IMR-90 (cell line): ENCODE results near the gene AMACR. TPM values are rescaled to one million over a fixed set of nuclear protein-coding genes. Genes with fewer than 3 reads are reported as not detected.

Source experiments
- ATAC-seq: fragments of 200-7000 bp; cut with Tn5 transposase; 2 replicates; pipeline ENCODE4 v1.9.1; 2020; ENCODE audit warnings: low read depth, mild to moderate bottlenecking, moderate library complexity
- BruUV-seq: library from RNA; stranded (reverse); fragments of 400-500 nt; replicated peaks from 2 replicates; lab custom pipeline; 2021; lab: Mats Ljungman, UMichigan
- CTCF ChIA-PET: fragments of 300-600 bp; formaldehyde crosslinking; extraction: SDS; loops from one replicate; lab custom pipeline; 2021; ENCODE audit warnings: antibody characterized with exemption; lab: Yijun Ruan, JAX
- POLR2A ChIA-PET: fragments of 300-600 bp; sonication (Branson Sonifier 250); formaldehyde crosslinking; loops from one replicate; lab custom pipeline; 2022; ENCODE audit warnings: antibody characterized with exemption; ENCODE audit not compliant: unreplicated experiment; lab: Charles Lee
- DNase-seq: peaks from one replicate; pipeline ENCODE4 v3.0.0; 2013
- H2AFZ ChIP-seq: replicated peaks from 2 replicates; pipeline ENCODE3; 2013; ENCODE audit warnings: low read length, mild to moderate bottlenecking; ENCODE audit not compliant: poor library complexity
- H2AK5ac ChIP-seq: 2 replicates; pipeline ENCODE4 v1.6.1; 2013; ENCODE audit warnings: low read depth, low read length, inconsistent platforms
- H2AK9ac ChIP-seq: replicated peaks from 2 replicates; pipeline ENCODE3; 2013; ENCODE audit warnings: mild to moderate bottlenecking, low read depth, low read length, moderate library complexity; ENCODE audit not compliant: poor library complexity
- H2BK120ac ChIP-seq: 2 replicates; pipeline ENCODE4 v1.6.1; 2013; ENCODE audit warnings: low read depth, low read length, inconsistent platforms
- H2BK15ac ChIP-seq: 3 replicates; pipeline ENCODE4 v1.6.1; 2013; ENCODE audit warnings: low read depth, low read length, inconsistent platforms
- H2BK20ac ChIP-seq: 2 replicates; pipeline ENCODE4 v1.6.1; 2013; ENCODE audit warnings: low read depth, mild to moderate bottlenecking, inconsistent platforms, low read length, moderate library complexity
- H2BK5ac ChIP-seq: 2 replicates; pipeline ENCODE4 v1.6.1; 2013; ENCODE audit warnings: mild to moderate bottlenecking, low read depth, low read length, inconsistent platforms; ENCODE audit not compliant: poor library complexity, severe bottlenecking
- H3K14ac ChIP-seq: replicated peaks from 2 replicates; pipeline ENCODE4 v1.6.1; 2013; ENCODE audit warnings: low read depth, low read length, inconsistent platforms
- H3K18ac ChIP-seq: 2 replicates; pipeline ENCODE4 v1.6.1; 2013; ENCODE audit warnings: low read depth, low read length, control low read depth
- H3K23ac ChIP-seq: 2 replicates; pipeline ENCODE4 v1.6.1; 2013; ENCODE audit warnings: low read depth, low read length, inconsistent platforms
- H3K27ac ChIP-seq: 2 replicates; pipeline ENCODE4 v1.5.1; 2013; ENCODE audit warnings: mild to moderate bottlenecking, control low read depth, low read length; ENCODE audit not compliant: insufficient read depth
- H3K27me3 ChIP-seq: 2 replicates; pipeline ENCODE4 v1.6.1; 2013; ENCODE audit warnings: low read length; ENCODE audit not compliant: control insufficient read depth, insufficient read depth
- H3K36me3 ChIP-seq: 2 replicates; pipeline ENCODE4 v1.6.1; 2013; ENCODE audit warnings: low read length, mixed read lengths; ENCODE audit not compliant: control insufficient read depth, insufficient read depth
- H3K4ac ChIP-seq: 2 replicates; pipeline ENCODE4 v1.6.1; 2013; ENCODE audit warnings: low read depth, low read length, inconsistent platforms
- H3K4me1 ChIP-seq: 2 replicates; pipeline ENCODE4 v1.6.1; 2013; ENCODE audit warnings: low read length, mixed read lengths; ENCODE audit not compliant: control insufficient read depth, insufficient read depth
- H3K4me2 ChIP-seq: 2 replicates; pipeline ENCODE4 v1.6.1; 2013; ENCODE audit warnings: low read depth, mild to moderate bottlenecking, control low read depth, low read length, moderate library complexity
- H3K4me3 ChIP-seq: 2 replicates; pipeline ENCODE4 v1.5.1; 2013; ENCODE audit warnings: low read depth, mild to moderate bottlenecking, control low read depth, low read length, moderate library complexity; ENCODE audit not compliant: insufficient read depth
- H3K56ac ChIP-seq: 2 replicates; pipeline ENCODE4 v1.6.1; 2013; ENCODE audit warnings: low read length, inconsistent platforms; ENCODE audit not compliant: insufficient read depth; ENCODE audit errors: extremely low read depth
- H3K79me1 ChIP-seq, 2 experiments: 2 replicates each; pipeline ENCODE4 v1.6.1; 2013; ENCODE audit warnings: low read length in 2 of 2, inconsistent platforms in 1 of 2, low read depth in 1 of 2
- H3K9ac ChIP-seq: 2 replicates; pipeline ENCODE4 v1.6.1; 2013; ENCODE audit warnings: low read depth, low read length, control low read depth
- H3K9me1 ChIP-seq: 2 replicates; pipeline ENCODE4 v1.6.1; 2013; ENCODE audit warnings: low read length, inconsistent platforms; ENCODE audit not compliant: insufficient read depth
- H3K9me3 ChIP-seq: 2 replicates; pipeline ENCODE4 v1.6.1; 2013; ENCODE audit warnings: low read length; ENCODE audit not compliant: control insufficient read depth, insufficient read depth
- H4K20me1 ChIP-seq: 2 replicates; pipeline ENCODE4 v1.6.1; 2013; ENCODE audit warnings: low read length, inconsistent platforms; ENCODE audit not compliant: insufficient read depth
- H4K5ac ChIP-seq: 2 replicates; pipeline ENCODE4 v1.6.1; 2013; ENCODE audit warnings: mild to moderate bottlenecking, low read depth, low read length, control low read depth
- H4K8ac ChIP-seq, 2 experiments: 2 replicates each; pipeline ENCODE4 v1.6.1; 2013; ENCODE audit warnings: low read depth in 2 of 2, low read length in 2 of 2, control low read depth in 1 of 2, inconsistent platforms in 1 of 2
- H4K91ac ChIP-seq: 2 replicates; pipeline ENCODE4 v1.6.1; 2013; ENCODE audit warnings: low read depth, low read length, inconsistent platforms; ENCODE audit not compliant: insufficient read depth
- BHLHE40 ChIP-seq: fragments of 150-350 bp; IDR thresholded peaks from 2 replicates; pipeline ENCODE4 v1.6.1; 2016; ENCODE audit warnings: mild to moderate bottlenecking, low read depth, low read length
- CEBPB ChIP-seq: IDR thresholded peaks from 2 replicates; pipeline ENCODE4 v1.6.1; 2012; ENCODE audit warnings: low read depth, low read length, improper control_type of control experiment
- CHD1 ChIP-seq: IDR thresholded peaks from 2 replicates; pipeline ENCODE4 v1.6.1; 2012; ENCODE audit warnings: low read depth, low read length, improper control_type of control experiment
- MAFK ChIP-seq: IDR thresholded peaks from 2 replicates; pipeline ENCODE4 v1.6.1; 2012; ENCODE audit warnings: low read depth, low read length, improper control_type of control experiment
- MAZ ChIP-seq: IDR thresholded peaks from 2 replicates; pipeline ENCODE4 v1.6.1; 2012; ENCODE audit warnings: low read depth, mild to moderate bottlenecking, low read length, improper control_type of control experiment, moderate library complexity, borderline replicate concordance
- MXI1 ChIP-seq: IDR thresholded peaks from 2 replicates; pipeline ENCODE4 v1.6.1; 2012; ENCODE audit warnings: low read depth, mild to moderate bottlenecking, low read length, moderate library complexity, borderline replicate concordance
- NFE2L2 ChIP-seq: fragments of 150-350 bp; IDR thresholded peaks from 2 replicates; pipeline ENCODE4 v1.6.1; 2016; ENCODE audit warnings: low read depth, mild to moderate bottlenecking, low read length
- POLR2A ChIP-seq: IDR thresholded peaks from 2 replicates; pipeline ENCODE4 v1.6.1; 2012; ENCODE audit warnings: mild to moderate bottlenecking, low read depth, low read length
- RAD21 ChIP-seq: IDR thresholded peaks from 2 replicates; pipeline ENCODE4 v1.6.1; 2012; ENCODE audit warnings: low read length, improper control_type of control experiment
- RFX5 ChIP-seq: IDR thresholded peaks from 2 replicates; pipeline ENCODE4 v1.8.0; 2012; ENCODE audit warnings: low read depth, mild to moderate bottlenecking, low read length, moderate library complexity
- SMC3 ChIP-seq: fragments of 150-350 bp; IDR thresholded peaks from 2 replicates; pipeline ENCODE4 v1.6.1; 2016; ENCODE audit warnings: low read depth, mild to moderate bottlenecking, antibody characterized with exemption, low read length, moderate library complexity
- WGBS, 2 experiments: methylation state at CpG; one replicate each; pipeline versions ENCODE4 v1.1.5 to v1.1.7; 2013; ENCODE audit warnings: missing lambda C conversion rate in 2 of 2; ENCODE audit not compliant: insufficient read length in 1 of 2; ENCODE audit errors: extremely low coverage in 2 of 2; 5-methylcytosine and 5-hydroxymethylcytosine counted together
- dilution Hi-C: fragments of 300-500 bp; cut with HindIII; formaldehyde crosslinking; loops from one replicate; pipeline ENCODE4 v1.14.3; 2018; ENCODE audit warnings: low sequenced_read_pairs; ENCODE audit not compliant: unreplicated experiment
- in situ Hi-C: fragments of 300-500 bp; cut with MboI; formaldehyde crosslinking; loops from 3 replicates; pipeline ENCODE4 v1.14.3; 2019; ENCODE audit warnings: low sequenced_read_pairs, inconsistent platforms, mixed read lengths
- intact Hi-C: fragments of 100-400 bp; cut with micrococcal nuclease; formaldehyde crosslinking; loops from 2 replicates; pipeline ENCODE4 v1.10.0; 2022
- polyA plus RNA-seq, 3 experiments: library from polyadenylated mRNA; depleted of rRNA; stranded (reverse); fragments of >200 nt; gene quantifications; 2 replicates each; pipeline ENCODE4 v1.2.3, GENCODE V29; 2012; ENCODE audit warnings: low replicate concordance in 1 of 3
- total RNA-seq: library from RNA; depleted of rRNA; stranded (reverse); fragments of >200 nt; gene quantifications from 2 replicates; pipeline ENCODE4 v1.2.3, GENCODE V29; 2012
- TF ChIP-seq, protein P1 (sequence below): fragments of 150-350 bp; IDR thresholded peaks from 2 replicates; pipeline ENCODE4 v1.6.1; 2017; ENCODE audit warnings: mild to moderate bottlenecking, antibody characterized with exemption, low read length, low read depth
- TF ChIP-seq, protein P2 (sequence below): conservative IDR thresholded peaks from 2 replicates; pipeline ENCODE4 v1.5.1; 2012; ENCODE audit warnings: mild to moderate bottlenecking, low read depth, low read length, improper control_type of control experiment

Gene AMACR
- total and polyA plus RNA-seq, 2 of the 4 experiments (the other 2 are of a cell fraction), result 8.2 to 12.9 TPM

DNA sequence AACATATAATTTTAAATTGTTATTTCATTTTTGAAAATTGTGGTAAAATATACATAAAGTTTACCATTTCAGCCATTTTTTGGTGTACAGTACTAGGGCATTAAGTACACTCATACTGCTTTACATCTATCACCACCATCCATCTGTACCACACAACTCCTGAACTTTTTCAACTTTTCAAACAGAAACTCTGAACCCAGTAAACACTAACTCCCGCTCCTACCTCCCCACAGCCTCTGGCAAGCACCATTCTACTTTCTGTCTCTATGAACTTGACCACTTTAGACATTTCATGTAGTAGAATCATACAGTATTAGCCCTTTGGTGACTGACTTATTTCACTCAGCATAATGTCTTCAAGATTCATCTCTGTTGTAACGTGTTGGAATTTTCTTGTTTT, 15.0 kb downstream of the AMACR start:
- no peak overlapping the region for H3K56ac ChIP-seq
- no peaks in the 10 kb centered on the region for H3K79me1 ChIP-seq
- H3K9ac ChIP-seq, result no peak overlapping the region
- TF ChIP-seq MAZ (no peak), RFX5 (no peak), BHLHE40 (no peak), MAFK (no peak), MXI1 (no peak), NFE2L2 (no peak), POLR2A (no peak), CHD1 (no peak), RAD21 (no peak), CEBPB (no peak), SMC3 (no peak)
- TF ChIP-seq, protein P1, sequence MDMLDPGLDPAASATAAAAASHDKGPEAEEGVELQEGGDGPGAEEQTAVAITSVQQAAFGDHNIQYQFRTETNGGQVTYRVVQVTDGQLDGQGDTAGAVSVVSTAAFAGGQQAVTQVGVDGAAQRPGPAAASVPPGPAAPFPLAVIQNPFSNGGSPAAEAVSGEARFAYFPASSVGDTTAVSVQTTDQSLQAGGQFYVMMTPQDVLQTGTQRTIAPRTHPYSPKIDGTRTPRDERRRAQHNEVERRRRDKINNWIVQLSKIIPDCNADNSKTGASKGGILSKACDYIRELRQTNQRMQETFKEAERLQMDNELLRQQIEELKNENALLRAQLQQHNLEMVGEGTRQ, result no peak
- TF ChIP-seq, protein P2, sequence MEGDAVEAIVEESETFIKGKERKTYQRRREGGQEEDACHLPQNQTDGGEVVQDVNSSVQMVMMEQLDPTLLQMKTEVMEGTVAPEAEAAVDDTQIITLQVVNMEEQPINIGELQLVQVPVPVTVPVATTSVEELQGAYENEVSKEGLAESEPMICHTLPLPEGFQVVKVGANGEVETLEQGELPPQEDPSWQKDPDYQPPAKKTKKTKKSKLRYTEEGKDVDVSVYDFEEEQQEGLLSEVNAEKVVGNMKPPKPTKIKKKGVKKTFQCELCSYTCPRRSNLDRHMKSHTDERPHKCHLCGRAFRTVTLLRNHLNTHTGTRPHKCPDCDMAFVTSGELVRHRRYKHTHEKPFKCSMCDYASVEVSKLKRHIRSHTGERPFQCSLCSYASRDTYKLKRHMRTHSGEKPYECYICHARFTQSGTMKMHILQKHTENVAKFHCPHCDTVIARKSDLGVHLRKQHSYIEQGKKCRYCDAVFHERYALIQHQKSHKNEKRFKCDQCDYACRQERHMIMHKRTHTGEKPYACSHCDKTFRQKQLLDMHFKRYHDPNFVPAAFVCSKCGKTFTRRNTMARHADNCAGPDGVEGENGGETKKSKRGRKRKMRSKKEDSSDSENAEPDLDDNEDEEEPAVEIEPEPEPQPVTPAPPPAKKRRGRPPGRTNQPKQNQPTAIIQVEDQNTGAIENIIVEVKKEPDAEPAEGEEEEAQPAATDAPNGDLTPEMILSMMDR, result no peak
- no peak overlapping the region for H2AK5ac ChIP-seq
- H3K27ac ChIP-seq, result no peak overlapping the region
- no peaks in the 10 kb centered on the region for H4K20me1 ChIP-seq
- in situ Hi-C loops, result loop anchor here (25.0 kb wide), 1 partner anchor 894 kb away; no protein-coding TSS in a partner anchor
- H3K14ac ChIP-seq, result no peak overlapping the region
- no peak overlapping the region for H2BK120ac ChIP-seq
- no peak overlapping the region for H4K5ac ChIP-seq
- POLR2A ChIA-PET, result no interaction called here
- H4K91ac ChIP-seq, result no peak overlapping the region
- no peak overlapping the region for H2BK15ac ChIP-seq
- no peaks in the 10 kb centered on the region for H3K9me1 ChIP-seq
- ATAC-seq, result no peak
- no peak overlapping the region for H3K4me2 ChIP-seq
- no CpG with 5 or more reads among the region's 2 CpGs for WGBS, 2 experiments
- DNase-seq, result no peak
- BruUV-seq, result no TSS peak
- H3K36me3 ChIP-seq, result peaks cover 5% of the 10 kb centered on the region
- CTCF ChIA-PET, result no interaction called here
- no peak overlapping the region for H3K18ac ChIP-seq
- no peak overlapping the region for H3K23ac ChIP-seq
- no peak overlapping the region for H3K4me3 ChIP-seq
- no peak overlapping the region for H2AK9ac ChIP-seq
- dilution Hi-C loops, result no loop called here
- no peak overlapping the region for H2BK5ac ChIP-seq
- intact Hi-C loops, result no loop called here
- peaks cover 1% of the 10 kb centered on the region; the same call in 1 of the 2 replicates for H3K9me3 ChIP-seq
- H3K27me3 ChIP-seq, result no peaks in the 10 kb centered on the region
- H2AFZ ChIP-seq, result no peak overlapping the region
- H3K4me1 ChIP-seq, result no peaks in the 10 kb centered on the region
- H2BK20ac ChIP-seq, result no peak overlapping the region
- H4K8ac ChIP-seq, result no peak overlapping the region
- no peak overlapping the region for H3K4ac ChIP-seq
